K562 (cell line): ENCODE measurements around the gene FMNL3. TPM values are rescaled to one million over a fixed set of nuclear protein-coding genes. Genes with fewer than 3 reads are reported as not detected.

ENCODE experiments used
- ATAC-seq: fragments of 200-7000 bp; cut with Tn5 transposase; 3 replicates; pipeline ENCODE4 v1.9.1; 2020; ENCODE audit warnings: moderate library complexity
- BruUV-seq: library from RNA; stranded (reverse); fragments of 400-500 nt; replicated peaks from 2 replicates; lab custom pipeline; 2021; lab: Mats Ljungman, UMichigan
- CTCF ChIA-PET: fragments of 300-600 bp; formaldehyde crosslinking; extraction: SDS; loops from one replicate; lab custom pipeline; 2021; ENCODE audit warnings: low intra/inter-chr PET ratio; lab: Yijun Ruan, JAX
- POLR2A ChIA-PET: fragments of 300-600, 350-650 bp; sonication (Branson Sonifier 250); formaldehyde crosslinking; extraction: SDS; loops from one replicate; lab custom pipeline; 2021; ENCODE audit warnings: antibody characterized with exemption, inconsistent platforms; lab: Yijun Ruan, JAX
- DNase-seq, 4 experiments: peaks; one replicate each; pipeline versions ENCODE4 v3.0.0 to v3.0.0-alpha.2; 2011 to 2018; ENCODE audit warnings: low spot score in 3 of 4, mixed read lengths in 3 of 4; ENCODE audit errors: extremely low read depth in 1 of 4
- FAIRE-seq: peaks from 2 replicates; lab custom pipeline; 2011; peaks lifted over from hg19 to GRCh38; lab: Jason Lieb, UNC
- H2AFZ ChIP-seq: 2 replicates; pipeline ENCODE4 v1.6.0; 2011; ENCODE audit warnings: low read depth, low read length, control low read depth, inconsistent platforms
- H3K27ac ChIP-seq: fragments of 200-600 bp; 3 replicates; pipeline ENCODE4 v1.8.0; 2011; ENCODE audit warnings: low read depth, mild to moderate bottlenecking, control low read depth, inconsistent platforms, low read length, moderate library complexity, mixed read lengths; ENCODE audit errors: extremely low read depth
- H3K27me3 ChIP-seq, 2 experiments: fragments of 300-600 bp in 1 of 2; 2 replicates in 1 of 2; 3 replicates in 1 of 2; pipeline versions ENCODE4 v1.6.0 to v1.8.0; 2011; ENCODE audit warnings: inconsistent platforms in 2 of 2, low read length in 2 of 2, mild to moderate bottlenecking in 1 of 2, mixed read lengths in 1 of 2, moderate library complexity in 1 of 2; ENCODE audit not compliant: control insufficient read depth in 2 of 2, insufficient read depth in 2 of 2
- H3K36me3 ChIP-seq: fragments of 300-600 bp; 3 replicates; pipeline ENCODE4 v1.8.0; 2011; ENCODE audit warnings: mild to moderate bottlenecking, low read length, inconsistent platforms; ENCODE audit not compliant: control insufficient read depth, insufficient read depth
- H3K4me1 ChIP-seq, 2 experiments: fragments of 200-600 bp in 1 of 2; replicated peaks in 1 of 2; 2 replicates in 1 of 2; 3 replicates in 1 of 2; pipeline versions ENCODE4 v1.5.1 to v1.8.0; 2011; ENCODE audit warnings: inconsistent platforms in 2 of 2, low read length in 2 of 2, mild to moderate bottlenecking in 1 of 2, mixed read lengths in 1 of 2, moderate library complexity in 1 of 2; ENCODE audit not compliant: control insufficient read depth in 2 of 2, insufficient read depth in 2 of 2
- H3K4me2 ChIP-seq: 2 replicates; pipeline ENCODE4 v1.6.1; 2011; ENCODE audit warnings: low read length, control low read depth, inconsistent platforms, mixed read lengths; ENCODE audit not compliant: insufficient read depth
- H3K4me3 ChIP-seq: fragments of 200-600 bp; sonication (generic), shearing (Covaris generic); 2 replicates; pipeline ENCODE4 v1.5.1; 2016; ENCODE audit warnings: control low read depth, inconsistent platforms
- H3K79me2 ChIP-seq: fragments of 200-600 bp; 3 replicates; pipeline ENCODE4 v1.8.0; 2011; ENCODE audit warnings: low read length, inconsistent platforms; ENCODE audit not compliant: control insufficient read depth, insufficient read depth
- H3K9ac ChIP-seq, 2 experiments: 2 replicates each; pipeline versions ENCODE4 v1.6.0 to v1.6.1; 2011; ENCODE audit warnings: low read depth in 2 of 2, low read length in 2 of 2, control low read depth in 1 of 2, inconsistent platforms in 1 of 2, mild to moderate bottlenecking in 1 of 2, mixed read lengths in 1 of 2; ENCODE audit not compliant: insufficient read depth in 1 of 2
- H3K9me1 ChIP-seq: one replicate; pipeline ENCODE4 v1.6.0; 2011; ENCODE audit warnings: inconsistent platforms, mild to moderate bottlenecking, low read length, moderate library complexity; ENCODE audit not compliant: control insufficient read depth, insufficient read depth
- H3K9me3 ChIP-seq: replicated peaks from 2 replicates; pipeline ENCODE4 v1.5.1; 2011; ENCODE audit warnings: low read depth, low read length, inconsistent platforms; ENCODE audit not compliant: control insufficient read depth, insufficient read depth
- H4K20me1 ChIP-seq: replicated peaks from 2 replicates; pipeline ENCODE4 v1.6.1; 2011; ENCODE audit warnings: low read length, inconsistent platforms, mixed read lengths; ENCODE audit not compliant: control insufficient read depth, insufficient read depth
- BCL6 ChIP-seq: fragments of 250-450 bp; sonication (Bioruptor Pico); IDR thresholded peaks from 2 replicates; pipeline ENCODE4 v1.4.0; 2020
- CXXC5 ChIP-seq: fragments of 250-450 bp; sonication (Bioruptor Pico); IDR thresholded peaks from 2 replicates; pipeline ENCODE4 v1.8.0; 2022; ENCODE audit warnings: inconsistent platforms, mild to moderate bottlenecking, moderate library complexity
- E2F6 ChIP-seq, 2 experiments: IDR thresholded peaks; 2 replicates each; pipeline ENCODE4 v1.6.1; 2011; ENCODE audit warnings: borderline replicate concordance in 1 of 2, control low read depth in 1 of 2, low read depth in 1 of 2, low read length in 1 of 2, mild to moderate bottlenecking in 1 of 2, mixed read lengths in 1 of 2, moderate library complexity in 1 of 2; ENCODE audit not compliant: insufficient read depth in 1 of 2, insufficient read length in 1 of 2, poor library complexity in 1 of 2, severe bottlenecking in 1 of 2; ENCODE audit errors: extremely low read depth in 1 of 2
- HMBOX1 ChIP-seq: sonication (generic); IDR thresholded peaks from 2 replicates; pipeline ENCODE4 v1.6.1; 2016
- JUN ChIP-seq, 2 experiments: sonication (generic) in 1 of 2; formaldehyde crosslinking in 1 of 2; IDR thresholded peaks; 2 replicates each; pipeline versions ENCODE4 v1.6.1 to v1.8.0; 2012 to 2022; ENCODE audit warnings: borderline replicate concordance in 2 of 2, mild to moderate bottlenecking in 2 of 2, improper control_type of control experiment in 1 of 2, low read depth in 1 of 2, low read length in 1 of 2, missing genetic modification reagents in 1 of 2
- KAT2B ChIP-seq: IDR thresholded peaks from one replicate; pipeline ENCODE4 v1.6.1; 2012; ENCODE audit warnings: low read depth, mild to moderate bottlenecking, control low read depth, inconsistent platforms, low read length, moderate library complexity
- NCOA6 ChIP-seq: fragments of 450-650 bp; IDR thresholded peaks from 2 replicates; pipeline ENCODE4 v1.6.1; 2017; ENCODE audit warnings: mild to moderate bottlenecking
- PHB ChIP-seq: fragments of 250-450 bp; sonication (Bioruptor Pico); IDR thresholded peaks from 2 replicates; pipeline ENCODE4 v1.5.0; 2021
- PRMT5 ChIP-seq: sonication (generic); formaldehyde crosslinking; IDR thresholded peaks from 2 replicates; pipeline ENCODE4 v1.5.0; 2020; ENCODE audit warnings: missing genetic modification reagents
- SNIP1 ChIP-seq: fragments of 450-650 bp; IDR thresholded peaks from 2 replicates; pipeline ENCODE4 v1.7.1; 2017; ENCODE audit warnings: low read depth, mild to moderate bottlenecking
- SREBF2 ChIP-seq: sonication (generic); formaldehyde crosslinking; IDR thresholded peaks from 2 replicates; pipeline ENCODE4 v1.4.0; 2020; ENCODE audit warnings: mild to moderate bottlenecking, missing genetic modification reagents
- WGBS: fragments of 100-300 bp; shearing (Covaris generic); methylation state at CpG from one replicate; pipeline ENCODE4 v1.1.6; 2016; ENCODE audit warnings: low coverage, mixed read lengths; ENCODE audit not compliant: insufficient coverage; ENCODE audit errors: missing lambda C conversion rate; 5-methylcytosine and 5-hydroxymethylcytosine counted together
- in situ Hi-C: fragments of 300-500 bp; cut with MboI; formaldehyde crosslinking; loops from 4 replicates; pipeline ENCODE4 v1.15.0; 2018; ENCODE audit warnings: inconsistent platforms, mixed read lengths
- intact Hi-C: fragments of 100-400 bp; cut with micrococcal nuclease; formaldehyde crosslinking; loops from 2 replicates; pipeline ENCODE4 v1.14.2; 2022
- polyA plus RNA-seq, 8 experiments: library from polyadenylated mRNA; depleted of rRNA in 4 of 8; stranded (reverse) in 5 of 8; unstranded in 3 of 8; fragments of >200 nt; fragmentation: Nextera tagmentation in 2 of 8; fragmentation: Illumina TruSeq in 1 of 8; extraction: Ambion mirVana in 2 of 8; extraction: Trizol in 1 of 8; gene quantifications; 2 replicates each; pipeline versions ENCODE4 v1.2.1 to v1.2.3, GENCODE V29; 2011 to 2014; ENCODE audit warnings: inconsistent platforms in 1 of 8, missing spikeins in 1 of 8
- total RNA-seq, 7 experiments: library from RNA; depleted of rRNA in 6 of 7; stranded (reverse); fragments of >200 nt in 6 of 7; fragmentation: Illumina TruSeq in 2 of 7; extraction: Trizol in 2 of 7; gene quantifications; 2 replicates each; pipeline versions ENCODE4 v1.2.1 to v1.2.3, GENCODE V29; 2011 to 2021; ENCODE audit warnings: low replicate concordance in 1 of 7
- TF ChIP-seq, protein P1 (sequence below), 3 experiments: IDR thresholded peaks in 2 of 3; conservative IDR thresholded peaks in 1 of 3; 2 replicates each; pipeline ENCODE4 v1.5.1; 2011 to 2012; ENCODE audit warnings: low read length in 3 of 3, mild to moderate bottlenecking in 3 of 3, control low read depth in 2 of 3, improper control_type of control experiment in 1 of 3, inconsistent platforms in 1 of 3, low read depth in 1 of 3, mixed read lengths in 1 of 3, moderate library complexity in 1 of 3; ENCODE audit not compliant: insufficient read depth in 2 of 3

FMNL3 gene
- total and polyA plus RNA-seq, 9 of the 15 experiments (the other 6 are each of a cell fraction or from before 2014, with no cell fraction given) = 0.49 to 14.4 (median 6.8) TPM

GRCh38 chr12:49683599-49684309 lies 23.5 kb downstream of the FMNL3 start:
- intact Hi-C loops = no loop called here

More at GRCh38 chr12:49683599-49684309, 23.5 kb downstream of the FMNL3 start:
- ChIA-PET CTCF (no interaction called here), POLR2A (interaction anchor here (1.1 to 2.1 kb wide), 5 partner anchors 10 to 58 kb away, joined by 4 to 7 read pairs (median 4); partner anchors contain the start of gene TMBIM6)
- Histone ChIP-seq H3K4me2 (no peak overlapping the region), H3K27me3 (no peaks in the 10 kb centered on the region; a peak in 1 of 5 replicates), H3K79me2 (no peaks in the 10 kb centered on the region), H3K9me3 (no peaks in the 10 kb centered on the region), H3K4me3 (no peak overlapping the region)
- no peak for ATAC-seq
- no TSS peak for BruUV-seq
- no peak for TF ChIP-seq KAT2B
- TF ChIP-seq SNIP1 = no peak
- no peak for TF ChIP-seq HMBOX1
- no peak for TF ChIP-seq PHB (CRISPR knock-in tag)
- TF ChIP-seq NCOA6 = no peak
- TF ChIP-seq BCL6 (CRISPR knock-in tag) = no peak
- TF ChIP-seq, protein P1, sequence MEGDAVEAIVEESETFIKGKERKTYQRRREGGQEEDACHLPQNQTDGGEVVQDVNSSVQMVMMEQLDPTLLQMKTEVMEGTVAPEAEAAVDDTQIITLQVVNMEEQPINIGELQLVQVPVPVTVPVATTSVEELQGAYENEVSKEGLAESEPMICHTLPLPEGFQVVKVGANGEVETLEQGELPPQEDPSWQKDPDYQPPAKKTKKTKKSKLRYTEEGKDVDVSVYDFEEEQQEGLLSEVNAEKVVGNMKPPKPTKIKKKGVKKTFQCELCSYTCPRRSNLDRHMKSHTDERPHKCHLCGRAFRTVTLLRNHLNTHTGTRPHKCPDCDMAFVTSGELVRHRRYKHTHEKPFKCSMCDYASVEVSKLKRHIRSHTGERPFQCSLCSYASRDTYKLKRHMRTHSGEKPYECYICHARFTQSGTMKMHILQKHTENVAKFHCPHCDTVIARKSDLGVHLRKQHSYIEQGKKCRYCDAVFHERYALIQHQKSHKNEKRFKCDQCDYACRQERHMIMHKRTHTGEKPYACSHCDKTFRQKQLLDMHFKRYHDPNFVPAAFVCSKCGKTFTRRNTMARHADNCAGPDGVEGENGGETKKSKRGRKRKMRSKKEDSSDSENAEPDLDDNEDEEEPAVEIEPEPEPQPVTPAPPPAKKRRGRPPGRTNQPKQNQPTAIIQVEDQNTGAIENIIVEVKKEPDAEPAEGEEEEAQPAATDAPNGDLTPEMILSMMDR (IDR thresholded peaks at IDR 0.05 in 2 of 3, conservative IDR thresholded peaks at IDR 0.05 in 1 of 3; ENCODE audit: insufficient read depth in 2 of 3, low read depth in 1 of 3, low read length in 3 of 3) = no peak
- no peak for TF ChIP-seq SREBF2 (CRISPR knock-in tag)
- no peak for TF ChIP-seq CXXC5
- no peak for TF ChIP-seq PRMT5
- TF ChIP-seq E2F6 (IDR thresholded peaks at IDR 0.05; ENCODE audit: borderline replicate concordance in 1 of 2, extremely low read depth in 1 of 2, insufficient read depth in 1 of 2, insufficient read length in 1 of 2, low read depth in 1 of 2, low read length in 1 of 2, poor library complexity in 1 of 2, severe bottlenecking in 1 of 2) = no peak
- no peak for TF ChIP-seq JUN (IDR thresholded peaks at IDR 0.05; ENCODE audit: borderline replicate concordance, low read depth, low read length)
- TF ChIP-seq JUN (CRISPR knock-in tag; IDR thresholded peaks at IDR 0.05; ENCODE audit: borderline replicate concordance) = no peak
- TF ChIP-seq, all 486 proteins: peak for 0
- Histone ChIP-seq H4K20me1 (no peaks in the 10 kb centered on the region), H3K36me3 (no peaks in the 10 kb centered on the region), H3K4me1 (no peaks in the 10 kb centered on the region), H3K9ac (no peak overlapping the region), H3K27ac (no peak overlapping the region), H3K9me1 (no peaks in the 10 kb centered on the region), H2AFZ (no peak overlapping the region)
- WGBS = 36% methylated on average over 3 of the region's 3 CpGs
- FAIRE-seq = no peak
- DNase-seq = no peak
- in situ Hi-C loops = no loop called here
